Measurements from ENCODE around the gene EFNA2.

DNA sequence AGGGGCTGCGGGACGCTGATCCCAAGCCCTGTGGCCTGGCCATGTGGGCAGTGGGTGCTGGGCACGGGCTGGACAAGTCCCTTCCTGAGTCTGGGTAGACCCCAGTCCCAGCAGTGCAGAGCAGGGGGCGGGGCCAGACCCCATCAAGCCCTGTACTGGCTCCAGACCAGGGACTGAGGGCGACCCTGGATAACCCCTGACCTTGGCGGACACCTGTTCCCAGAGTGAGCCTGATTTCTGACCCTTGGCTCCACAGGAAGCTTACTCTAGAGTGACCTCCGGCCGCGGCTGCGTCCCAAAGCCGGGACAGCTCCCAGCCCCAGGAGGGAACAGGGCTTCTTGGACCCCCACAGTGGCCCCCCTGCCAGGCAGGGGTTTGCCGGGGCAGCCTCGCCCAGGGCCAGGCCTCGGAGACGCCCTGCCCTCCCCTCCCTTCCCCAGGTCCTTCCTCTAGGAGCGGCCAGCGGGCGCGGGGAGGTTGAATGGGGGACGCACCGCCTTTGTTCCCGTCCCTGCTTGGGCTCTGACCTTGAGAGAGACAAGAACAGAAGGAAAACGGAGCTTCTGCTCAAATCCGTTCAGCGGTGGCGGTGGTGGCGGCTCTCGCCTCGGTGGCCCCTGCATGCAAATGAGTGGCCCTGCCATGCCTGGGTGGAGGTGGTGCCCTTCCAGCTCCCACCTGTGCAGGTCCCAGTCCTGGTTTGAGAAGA, 2.3 kb upstream of the EFNA2 start:
- TF ChIP-seq POLR2AphosphoS5 (IDR thresholded peaks at IDR 0.05; ENCODE audit: low read depth, low read length) (no peak), EZH2phosphoT487 (IDR thresholded peaks at IDR 0.05; ENCODE audit: borderline replicate concordance, low read depth) (no peak), CTCF (IDR thresholded peaks at IDR 0.05) (no peak)

Measured in SK-N-SH (cell line).